ENCODE measurements around the gene SURF1.
"Not testable (repeated sequence)": the region's sequence is repeated elsewhere in the genome, so short reads cannot be mapped to it uniquely, and the experiment has no call there.

Gene SURF1

GRCh38 chr9:133356391-133357091 lies at the start of gene SURF1, which contains the start of gene SURF2:
SURF1 (minus strand) TSS chr9:133356487; CDS start chr9:133356453, 34 bp downstream.
SURF2 (plus strand) TSS chr9:133356550; CDS start chr9:133356593, 43 bp downstream.
- peak; percentile 81 for DNase-seq

GRCh38 chr9:133405508-133406438 lies 49.5 kb upstream of the SURF1 start:
- no peak for DNase-seq

- no peak for DNase-seq
Observed at GRCh38 chr9:133404454-133405002, 48.2 kb upstream of the SURF1 start.

DNA sequence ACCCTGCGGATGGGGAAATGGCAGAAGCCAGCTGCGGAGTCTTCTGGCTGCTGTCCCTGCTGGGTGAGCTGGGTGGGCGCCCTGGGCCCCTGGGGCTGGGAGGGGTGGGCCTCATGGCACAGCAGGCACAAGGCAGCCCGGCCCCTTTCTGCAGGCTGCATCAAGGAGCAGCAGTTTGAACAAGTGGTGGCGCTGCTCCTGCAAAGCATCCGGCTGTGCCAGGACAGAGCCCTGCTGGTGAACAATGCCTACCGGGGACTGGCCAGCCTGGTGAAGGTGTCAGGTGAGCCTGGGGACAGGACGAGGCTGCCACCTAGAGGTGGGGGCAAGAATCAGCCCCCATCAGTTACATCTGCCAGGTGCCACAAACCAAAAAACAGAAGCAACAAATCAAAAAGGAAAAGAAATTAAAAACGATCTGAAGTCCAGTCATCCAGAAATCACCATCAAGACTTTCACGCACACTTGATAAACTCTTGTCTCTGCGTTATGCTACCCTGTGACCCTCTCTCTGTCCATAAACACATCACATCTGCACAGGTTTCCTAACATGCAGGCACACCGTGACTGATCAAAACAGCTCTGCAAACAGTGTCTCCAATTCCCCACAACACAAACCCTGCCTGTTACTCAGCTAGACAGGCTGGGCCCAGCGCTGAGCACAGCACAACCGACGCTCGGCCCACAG lies 47.6 kb upstream of the SURF1 start:
- no peak for DNase-seq

- no peak for DNase-seq
Observed at GRCh38 chr9:133402689-133403088, 46.4 kb upstream of the SURF1 start.

- DNase-seq, result no peak
Observed at GRCh38 chr9:133401588-133401987, 45.3 kb upstream of the SURF1 start.

DNA sequence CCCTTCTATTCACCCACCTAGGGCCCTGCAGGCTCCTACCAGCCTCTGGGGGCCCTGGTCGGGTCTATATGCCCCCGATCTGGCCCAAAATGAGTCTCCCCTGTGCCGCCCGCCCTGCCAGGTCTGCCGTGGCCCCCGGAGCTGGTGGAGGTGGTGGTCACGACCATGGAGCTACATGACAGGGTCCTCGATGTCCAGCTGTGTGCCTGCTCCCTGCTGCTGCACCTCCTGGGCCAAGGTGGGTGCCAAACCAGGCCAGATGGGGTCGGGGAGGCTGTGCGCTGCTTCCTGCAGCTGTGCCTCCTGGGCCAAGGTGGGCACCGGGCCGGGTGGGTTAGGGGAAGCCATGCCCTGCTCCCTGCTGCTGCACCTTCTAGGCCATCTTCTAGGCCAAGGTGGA lies 44.0 kb upstream of the SURF1 start:
- DNase-seq, result no peak

DNA sequence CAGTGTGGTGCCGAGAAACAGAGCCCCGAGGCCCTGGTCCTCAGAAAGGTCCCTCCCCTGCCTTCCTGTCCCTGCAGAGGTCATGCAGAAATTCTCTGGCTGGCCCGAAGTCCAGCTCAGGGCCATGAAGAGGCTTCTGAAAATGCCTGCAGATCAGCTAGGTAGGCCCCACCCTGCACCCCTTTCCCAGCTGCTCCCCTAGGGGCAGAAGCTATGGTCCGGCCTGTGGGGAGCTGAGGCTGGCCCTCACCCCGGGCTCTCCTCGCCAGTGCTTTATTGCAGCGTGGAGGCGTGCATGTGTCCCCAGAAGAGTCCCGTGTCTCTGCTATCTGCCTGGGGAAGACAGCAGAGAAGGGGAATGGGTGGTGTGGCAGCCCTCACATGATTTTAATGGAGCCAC lies 41.6 kb upstream of the SURF1 start:
- DNase-seq, result no peak

DNA sequence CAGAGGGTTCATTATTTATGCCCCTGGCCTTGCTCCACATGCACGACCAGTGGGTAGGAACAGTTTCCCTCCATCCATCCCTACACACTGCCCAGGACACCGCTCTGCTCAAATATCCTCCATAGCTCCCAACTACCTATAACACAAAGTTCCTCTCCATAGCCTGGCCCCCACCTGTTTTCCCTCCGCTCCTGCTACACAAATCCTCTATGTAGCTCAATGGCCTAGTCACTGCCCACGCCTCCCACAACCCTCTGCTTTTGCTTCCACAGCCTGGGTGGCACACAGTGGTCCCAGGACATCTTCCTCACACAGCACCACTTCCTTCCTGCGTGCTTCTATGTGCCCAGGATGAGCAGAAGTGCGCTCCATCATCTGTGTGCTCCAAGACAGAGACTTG lies 41.1 kb upstream of the SURF1 start:
- no peak for DNase-seq

GRCh38 chr9:133396952-133397351 lies 40.7 kb upstream of the SURF1 start:
- DNase-seq, result no peak

- no peak for DNase-seq
Observed at GRCh38 chr9:133394687-133395271, 38.5 kb upstream of the SURF1 start.

- DNase-seq, result no peak
Observed at GRCh38 chr9:133393399-133393798, 37.1 kb upstream of the SURF1 start.

DNA sequence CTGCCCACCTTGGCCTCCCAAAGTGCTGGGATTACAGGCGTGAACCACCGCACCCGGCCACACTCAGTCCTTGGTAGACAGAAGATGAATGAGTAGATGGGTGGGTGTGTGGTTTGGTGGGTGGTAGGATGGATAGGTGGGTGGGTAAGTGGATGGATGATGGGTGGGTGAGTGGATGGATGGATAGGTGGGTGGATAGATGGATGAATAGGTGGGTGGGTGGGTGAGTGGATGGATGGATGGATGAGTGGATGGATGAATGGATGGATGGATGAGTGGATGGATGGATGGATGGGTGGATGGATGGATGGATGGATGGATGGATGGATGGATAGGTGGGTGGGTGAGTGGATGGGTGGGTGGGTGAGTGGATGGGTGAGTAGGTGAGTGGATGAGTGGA lies 36.0 kb upstream of the SURF1 start:
- DNase-seq, result not testable (repeated sequence)

- DNase-seq, result not testable (repeated sequence)
Observed at GRCh38 chr9:133391449-133391848, 35.2 kb upstream of the SURF1 start.

GRCh38 chr9:133390713-133391112 lies 34.4 kb upstream of the SURF1 start:
- DNase-seq, result no peak

- DNase-seq, result no peak
Observed at GRCh38 chr9:133389562-133389961, 33.3 kb upstream of the SURF1 start.

DNA sequence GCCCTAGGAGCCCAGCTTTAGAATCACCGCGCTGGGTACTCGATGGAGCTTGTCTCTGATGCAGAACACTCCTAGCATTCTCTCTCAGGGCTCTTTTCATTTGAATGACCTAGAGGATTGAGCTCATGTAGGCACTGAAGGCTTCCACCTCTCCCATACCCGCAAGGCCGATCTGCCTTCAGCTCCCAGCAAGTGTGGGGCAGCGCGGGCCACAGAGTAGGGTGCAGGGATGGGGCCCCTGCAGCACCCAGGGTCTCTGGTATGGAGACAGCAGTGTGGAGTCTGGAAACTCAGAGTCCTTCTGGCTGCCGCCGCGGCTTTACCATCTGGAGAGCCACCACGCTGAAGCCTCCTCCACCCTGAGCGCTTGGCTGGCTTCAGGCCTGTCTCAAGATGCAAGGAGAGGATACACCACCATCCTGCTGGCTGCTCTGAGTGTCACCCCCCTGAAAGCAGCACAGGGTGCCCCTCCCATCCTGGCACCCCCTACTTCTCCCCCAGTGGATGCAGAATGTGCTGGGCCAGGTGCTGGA lies 32.8 kb upstream of the SURF1 start:
- DNase-seq, result no peak

- no peak for DNase-seq
Observed at GRCh38 chr9:133387680-133388079, 31.4 kb upstream of the SURF1 start.

DNA sequence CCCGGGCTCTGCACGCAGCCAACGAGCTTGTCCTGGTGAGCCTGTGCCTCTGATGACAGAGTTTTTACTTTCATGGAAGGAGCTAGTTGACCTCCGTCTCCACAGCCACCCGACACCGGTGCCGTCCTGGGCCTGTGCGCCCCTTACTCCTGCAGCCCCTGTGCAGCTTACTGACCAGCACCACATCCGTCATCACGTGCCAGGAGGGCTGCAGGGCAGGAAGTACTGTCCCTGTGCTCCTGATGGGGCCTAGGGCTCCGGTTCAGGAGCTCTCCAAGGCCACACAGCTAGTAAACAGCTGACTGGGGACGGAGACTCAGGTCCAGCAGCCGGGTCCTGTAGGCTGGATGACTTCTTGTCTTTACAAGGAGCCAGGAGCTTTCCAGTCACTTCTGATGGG lies 30.1 kb upstream of the SURF1 start:
- no peak for DNase-seq

- DNase-seq, result no peak
Observed at GRCh38 chr9:133385452-133385851, 29.2 kb upstream of the SURF1 start.

GRCh38 chr9:133384736-133385321 lies 28.5 kb upstream of the SURF1 start:
- DNase-seq, result no peak

GRCh38 chr9:133383438-133383837 lies 27.2 kb upstream of the SURF1 start:
- no peak for DNase-seq
